GM12878 (cell line): ENCODE data around the gene TLDC2. TPM values are rescaled to one million over a fixed set of nuclear protein-coding genes. Genes with fewer than 3 reads are reported as not detected.
A peak's percentile ranks its signal among the peaks of the same experiment; 100 is the strongest.

Experiments used
- ATAC-seq: fragments of 200-7000 bp; cut with Tn5 transposase; 3 replicates; pipeline ENCODE4 v1.9.1; 2020; ENCODE audit warnings: mild to moderate bottlenecking, moderate library complexity
- BruUV-seq: library from RNA; stranded (reverse); fragments of 400-500 nt; replicated peaks from 2 replicates; lab custom pipeline; 2021; lab: Mats Ljungman, UMichigan
- CTCF ChIA-PET: fragments of 300-600 bp; sonication (Branson Sonifier 250); formaldehyde crosslinking; extraction: SDS; loops from one replicate; lab custom pipeline; 2021; ENCODE audit warnings: inconsistent platforms; lab: Yijun Ruan, JAX
- POLR2A ChIA-PET: fragments of 350-600 bp; formaldehyde crosslinking; extraction: SDS; loops from one replicate; lab custom pipeline; 2021; ENCODE audit warnings: inconsistent platforms; lab: Charles Lee
- RAD21 ChIA-PET: fragments of 300-600 bp; sonication (Branson Sonifier 250); formaldehyde crosslinking; loops from one replicate; lab custom pipeline; 2023; ENCODE audit warnings: antibody characterized with exemption; ENCODE audit not compliant: unreplicated experiment; lab: Charles Lee
- SMC1A ChIA-PET: fragments of 300-600 bp; sonication (Branson Sonifier 250); formaldehyde crosslinking; loops from one replicate; lab custom pipeline; 2023; ENCODE audit not compliant: unreplicated experiment, uncharacterized antibody; lab: Charles Lee
- DNase-seq: peaks from one replicate; pipeline ENCODE4 v3.0.0-alpha.2; 2011; ENCODE audit warnings: low read depth, low spot score
- FAIRE-seq: peaks from 3 replicates; lab custom pipeline; 2011; peaks lifted over from hg19 to GRCh38; lab: Jason Lieb, UNC
- H2AFZ ChIP-seq: 2 replicates; pipeline ENCODE4 v1.6.0; 2011; ENCODE audit warnings: low read depth, low read length, control low read depth; ENCODE audit not compliant: control insufficient read depth
- H3K27ac ChIP-seq: 2 replicates; pipeline ENCODE4 v1.5.1; 2011; ENCODE audit warnings: control low read depth; ENCODE audit not compliant: control insufficient read depth, insufficient read depth
- H3K27me3 ChIP-seq, 2 experiments: replicated peaks in 1 of 2; 2 replicates each; pipeline versions ENCODE4 v1.6.0 to v1.6.1; 2011; ENCODE audit warnings: low read length in 1 of 2; ENCODE audit not compliant: control insufficient read depth in 2 of 2, insufficient read depth in 2 of 2
- H3K36me3 ChIP-seq, 2 experiments: 2 replicates each; pipeline ENCODE4 v1.5.1; 2011; ENCODE audit warnings: low read length in 1 of 2; ENCODE audit not compliant: control insufficient read depth in 2 of 2, insufficient read depth in 2 of 2
- H3K4me1 ChIP-seq: 2 replicates; pipeline ENCODE4 v1.6.1; 2011; ENCODE audit warnings: mild to moderate bottlenecking, low read length, moderate library complexity, mixed read lengths; ENCODE audit not compliant: control insufficient read depth, insufficient read depth
- H3K4me2 ChIP-seq: 2 replicates; pipeline ENCODE4 v1.6.0; 2011; ENCODE audit warnings: control low read depth; ENCODE audit not compliant: control insufficient read depth, insufficient read depth
- H3K4me3 ChIP-seq: fragments of 200-600 bp; sonication (generic); 2 replicates; pipeline ENCODE4 v1.5.1; 2016
- H3K79me2 ChIP-seq: 2 replicates; pipeline ENCODE4 v1.6.0; 2011; ENCODE audit warnings: low read length; ENCODE audit not compliant: control insufficient read depth, insufficient read depth
- H3K9ac ChIP-seq: 2 replicates; pipeline ENCODE4 v1.8.0; 2011; ENCODE audit warnings: low read length, control low read depth, mixed read lengths; ENCODE audit not compliant: control insufficient read depth, insufficient read depth
- H3K9me3 ChIP-seq: replicated peaks from 3 replicates; pipeline ENCODE4 v1.5.1; 2011; ENCODE audit warnings: mild to moderate bottlenecking, low read length; ENCODE audit not compliant: control insufficient read depth, insufficient read depth
- H4K20me1 ChIP-seq: 2 replicates; pipeline ENCODE4 v1.6.0; 2011; ENCODE audit not compliant: control insufficient read depth, insufficient read depth
- ATF2 ChIP-seq: IDR thresholded peaks from 2 replicates; pipeline ENCODE4 v1.6.1; 2012; ENCODE audit warnings: low read length, inconsistent platforms
- CBFB ChIP-seq: IDR thresholded peaks from 2 replicates; pipeline ENCODE4 v1.6.1; 2016; ENCODE audit warnings: antibody characterized with exemption, low read depth
- WGBS: methylation state at CpG from one replicate; pipeline ENCODE4 v1.1.6; 2016; ENCODE audit warnings: low lambda C conversion rate; ENCODE audit not compliant: insufficient replicate concordance, insufficient coverage; ENCODE audit errors: missing lambda C conversion rate; 5-methylcytosine and 5-hydroxymethylcytosine counted together
- in situ Hi-C: fragments of 300-500 bp; cut with MboI; formaldehyde crosslinking; loops from 9 replicates; pipeline ENCODE4 v1.14.3; 2018; ENCODE audit warnings: mixed read lengths
- intact Hi-C: fragments of 100-400 bp; cut with micrococcal nuclease; formaldehyde crosslinking; loops from one replicate; pipeline ENCODE4 v1.14.2; 2022; ENCODE audit not compliant: unreplicated experiment
- polyA plus RNA-seq, 11 experiments: library from polyadenylated mRNA; depleted of rRNA in 4 of 11; unstranded in 6 of 11; stranded (reverse) in 5 of 11; fragments of >200 nt; fragmentation: Nextera tagmentation in 4 of 11; fragmentation: Illumina TruSeq in 1 of 11; extraction: Ambion mirVana in 4 of 11; extraction: Trizol in 1 of 11; gene quantifications; 1 replicate in 1 of 11; 2 replicates in 10 of 11; pipeline versions ENCODE4 v1.2.1 to v1.2.3, GENCODE V29; 2011 to 2016; ENCODE audit warnings: inconsistent platforms in 2 of 11, missing spikeins in 2 of 11, low read depth in 1 of 11
- total RNA-seq, 4 experiments: library from RNA; depleted of rRNA in 3 of 4; stranded (reverse); fragments of >200 nt in 3 of 4; fragmentation: Illumina TruSeq in 1 of 4; extraction: Trizol in 1 of 4; gene quantifications; 2 replicates each; pipeline versions ENCODE4 v1.2.1 to v1.2.3, GENCODE V29; 2013 to 2021
- TF ChIP-seq, protein P1 (sequence below): IDR thresholded peaks from 2 replicates; pipeline ENCODE4 v1.6.1; 2011; ENCODE audit warnings: borderline replicate concordance, low read depth, mild to moderate bottlenecking, moderate library complexity, low read length; ENCODE audit not compliant: insufficient read depth, poor library complexity, severe bottlenecking

Gene TLDC2
- total and polyA plus RNA-seq, 10 of the 15 experiments (the other 5 are each of a cell fraction or from before 2014, with no cell fraction given), result 0.05 to 0.41 (median 0.21) TPM

GRCh38 chr20:36847009-36847709 is 28.8 kb upstream of the TLDC2 start (continued):
- TF ChIP-seq ATF2, result no peak

DNA sequence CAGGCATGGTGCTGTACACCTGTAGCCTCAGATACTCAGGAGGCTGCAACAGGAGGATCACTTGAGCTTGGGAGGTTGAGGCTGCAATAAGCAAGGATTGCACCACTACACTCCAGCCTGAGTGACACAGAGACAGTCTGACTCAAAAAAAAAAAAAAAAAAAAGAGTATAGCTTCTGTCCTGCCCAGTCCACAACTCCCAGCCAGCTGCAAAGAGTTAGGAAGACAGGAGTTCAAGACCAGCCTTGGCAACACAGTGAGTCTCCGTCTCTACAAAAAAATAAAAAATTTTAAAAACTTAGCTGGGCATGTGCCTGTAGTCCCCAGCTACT is 28.3 kb upstream of the TLDC2 start:
- SMC1A ChIA-PET, result interaction anchor here (0.8 to 7.7 kb wide), 6 partner anchors 12 to 252 kb away, joined by 3 to 105 read pairs (median 13); a partner anchor contains a TSS
- intact Hi-C loops, result loop anchor here (10.0 kb wide), 1 partner anchor 383 kb away; no protein-coding TSS in a partner anchor

More for the DNA sequence above, 28.3 kb upstream of the TLDC2 start:
- TF ChIP-seq, protein P1, sequence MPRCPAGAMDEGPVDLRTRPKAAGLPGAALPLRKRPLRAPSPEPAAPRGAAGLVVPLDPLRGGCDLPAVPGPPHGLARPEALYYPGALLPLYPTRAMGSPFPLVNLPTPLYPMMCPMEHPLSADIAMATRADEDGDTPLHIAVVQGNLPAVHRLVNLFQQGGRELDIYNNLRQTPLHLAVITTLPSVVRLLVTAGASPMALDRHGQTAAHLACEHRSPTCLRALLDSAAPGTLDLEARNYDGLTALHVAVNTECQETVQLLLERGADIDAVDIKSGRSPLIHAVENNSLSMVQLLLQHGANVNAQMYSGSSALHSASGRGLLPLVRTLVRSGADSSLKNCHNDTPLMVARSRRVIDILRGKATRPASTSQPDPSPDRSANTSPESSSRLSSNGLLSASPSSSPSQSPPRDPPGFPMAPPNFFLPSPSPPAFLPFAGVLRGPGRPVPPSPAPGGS, result peak; percentile 34
- TF ChIP-seq CBFB, result no peak
- TF ChIP-seq, all 136 proteins: peak for 1
- ATAC-seq (no peak), DNase-seq (no peak), FAIRE-seq (no peak)
- Histone ChIP-seq H2AFZ (no peak overlapping the region), H3K9ac (no peak overlapping the region), H3K4me3 (no peak overlapping the region), H3K79me2 (peaks cover 10% of the 10 kb centered on the region), H3K27ac (no peak overlapping the region), H3K4me1 (peaks cover 80% of the 10 kb centered on the region), H4K20me1 (no peaks in the 10 kb centered on the region), H3K4me2 (no peak overlapping the region), H3K27me3 (no peaks in the 10 kb centered on the region), H3K36me3 (no peaks in the 10 kb centered on the region; a peak in 1 of 4 replicates), H3K9me3 (peaks cover 2% of the 10 kb centered on the region; the same call in 1 of the 3 replicates)
- in situ Hi-C loops, result no loop called here
- RAD21 ChIA-PET, result interaction anchor here (0.7 to 6.0 kb wide), 7 partner anchors 11 to 42 kb away, joined by 3 to 48 read pairs (median 7); a partner anchor contains a TSS
- no TSS peak for BruUV-seq
- WGBS, result 87% methylated on average over 1 of the region's 1 CpG
- CTCF ChIA-PET, result interaction anchor here (0.5 to 25.3 kb wide), 8 partner anchors 9 to 243 kb away, joined by 3 to 349 read pairs (median 4); partner anchors contain the start of gene TLDC2
- POLR2A ChIA-PET, result interaction anchor here (0.8 to 7.5 kb wide), 5 partner anchors 7 to 35 kb away, joined by 3 to 72 read pairs (median 15); a partner anchor contains a TSS
